ENCODE measurements around the gene FXYD2. TPM values are rescaled to one million over a fixed set of nuclear protein-coding genes. Genes with fewer than 3 reads are reported as not detected.

FXYD2 gene
- total RNA-seq, 4 donors from 2014 or later = not detected

DNA sequence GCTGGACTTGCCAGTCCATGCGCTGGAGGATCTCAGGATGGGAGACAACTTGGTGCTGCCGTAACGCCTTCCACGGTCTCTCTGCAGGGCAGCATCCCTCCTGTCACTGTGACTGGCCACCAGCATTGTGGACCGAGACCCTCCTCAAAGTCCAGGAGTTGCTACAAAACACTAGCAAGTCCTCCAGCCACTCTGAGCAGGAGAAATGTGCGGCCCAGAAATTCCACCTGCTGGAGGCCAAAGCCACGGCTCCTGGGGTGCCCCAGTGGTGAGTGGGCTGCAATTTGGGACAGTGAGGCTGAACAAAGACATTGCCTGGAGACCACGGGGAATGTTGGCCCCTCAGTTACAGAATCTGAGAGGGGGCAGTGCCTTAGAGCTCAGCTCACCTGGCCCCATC, 20.6 kb downstream of the FXYD2 start:
- Histone ChIP-seq H3K27ac (no peak overlapping the region), H3K4me3 (no peak overlapping the region), H3K36me3 (no peaks in the 10 kb centered on the region), H3K4me1 (peaks cover 7% of the 10 kb centered on the region), H3K27me3 (peaks cover 12% of the 10 kb centered on the region), H3K9me3 (no peaks in the 10 kb centered on the region)
- TF ChIP-seq CTCF (IDR thresholded peaks at IDR 0.05) = no peak
- TF ChIP-seq EP300 (IDR thresholded peaks at IDR 0.05) = no peak
- TF ChIP-seq POLR2A (IDR thresholded peaks at IDR 0.05) = no peak
- no peak for TF ChIP-seq POLR2AphosphoS5 (IDR thresholded peaks at IDR 0.05)
- no peak for DNase-seq (ENCODE audit: low spot score in 2 of 2)
- WGBS = 85% methylated on average over 3 of the region's 8 CpGs

- H3K27me3 ChIP-seq = peaks cover 41% of the 10 kb centered on the region
- WGBS = 50% methylated on average over 5 of the region's 5 CpGs
Measured at GRCh38 chr11:117799634-117800033, 24.9 kb downstream of the FXYD2 start.

DNA sequence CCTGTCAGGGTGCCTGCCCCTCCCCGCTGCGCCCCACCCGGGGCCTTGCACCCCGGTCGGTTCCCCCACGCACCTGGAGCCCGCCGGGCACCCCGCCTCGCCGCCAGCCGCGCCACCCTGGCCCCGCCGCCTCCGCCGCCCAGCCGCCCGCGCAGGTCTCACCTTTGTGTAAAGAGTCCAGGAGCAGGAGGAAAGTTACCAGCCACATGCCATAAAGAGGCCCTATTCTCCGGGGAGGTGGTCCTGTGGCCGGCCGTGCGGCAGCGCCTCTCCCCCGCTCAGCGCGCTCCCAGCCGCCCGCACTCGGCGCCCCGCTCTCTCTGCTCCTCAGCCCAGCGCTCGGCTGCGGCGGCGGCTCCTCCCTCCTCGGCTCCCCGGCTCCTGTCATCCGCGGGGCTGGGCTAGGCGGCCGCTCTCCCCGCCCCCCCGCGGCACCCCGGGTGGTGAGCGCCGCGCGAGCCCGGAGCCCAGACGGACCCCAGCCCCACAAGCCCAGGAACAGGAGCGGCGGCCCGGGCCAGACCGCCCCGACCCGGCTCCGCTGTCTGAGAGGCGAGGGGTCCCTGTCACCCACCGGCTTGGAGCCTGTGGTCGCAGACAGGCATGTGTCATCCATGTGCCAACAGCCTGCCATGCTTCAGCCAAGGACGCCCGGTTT, 27.5 kb downstream of the FXYD2 start, which contains the start of gene DSCAML1:
Gene DSCAML1 (minus strand): TSS at position 345 of the 658 bp plus-strand sequence. CDS start 137 bp downstream, at position 208.
- H3K36me3 ChIP-seq = no peaks in the 10 kb centered on the region
- TF ChIP-seq EP300 (IDR thresholded peaks at IDR 0.05) (no peak), CTCF (IDR thresholded peaks at IDR 0.05) (no peak)
- H3K9me3 ChIP-seq = no peaks in the 10 kb centered on the region
- peak within 1 kb of the TSS; percentile 55 for H3K4me3 ChIP-seq
- WGBS = 4% methylated on average over 19 of the region's 66 CpGs
- no peak within 1 kb of the TSS for H3K27ac ChIP-seq
- peaks cover 23% of the 10 kb centered on the region for H3K4me1 ChIP-seq
- peaks cover 67% of the 10 kb centered on the region for H3K27me3 ChIP-seq
- no peak for DNase-seq (ENCODE audit: low spot score in 2 of 2)

More at GRCh38 chr11:117799634-117800033, 24.9 kb downstream of the FXYD2 start:
- TF ChIP-seq POLR2A (IDR thresholded peaks at IDR 0.05) = no peak
- TF ChIP-seq EP300 (IDR thresholded peaks at IDR 0.05) = no peak
- no peak for TF ChIP-seq CTCF (IDR thresholded peaks at IDR 0.05)
- TF ChIP-seq POLR2AphosphoS5 (IDR thresholded peaks at IDR 0.05) = no peak
- H3K27ac ChIP-seq = no peak overlapping the region
- H3K36me3 ChIP-seq = no peaks in the 10 kb centered on the region
- H3K4me1 ChIP-seq = peaks cover 23% of the 10 kb centered on the region
- no peak overlapping the region for H3K4me3 ChIP-seq
- H3K9me3 ChIP-seq = no peaks in the 10 kb centered on the region
- no peak for DNase-seq (ENCODE audit: low spot score in 2 of 2)

DNA sequence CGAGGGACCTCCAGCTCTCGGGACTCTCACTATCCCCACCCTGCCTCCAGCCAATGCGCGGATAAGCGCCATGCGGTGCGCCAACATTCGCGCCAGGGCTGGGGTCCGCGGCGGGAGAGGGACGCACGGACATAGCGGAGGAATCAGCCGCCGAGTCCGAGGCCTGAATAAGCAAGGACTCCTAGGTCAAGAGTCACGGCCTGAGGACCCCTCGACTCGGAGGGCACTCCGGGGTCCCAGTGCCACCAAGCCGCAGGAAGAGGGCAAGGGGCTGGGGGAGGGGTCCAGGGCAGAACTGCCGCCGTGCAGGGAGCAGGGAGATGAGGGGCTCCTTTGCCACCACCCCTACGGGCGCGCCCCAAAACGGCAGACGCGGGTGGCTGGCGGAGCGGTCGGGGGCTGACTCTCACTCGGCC, 28.1 kb downstream of the FXYD2 start:
- 2% methylated on average over 18 of the region's 35 CpGs for WGBS
- Histone ChIP-seq H3K27ac (no peak overlapping the region), H3K4me1 (peaks cover 23% of the 10 kb centered on the region), H3K36me3 (no peaks in the 10 kb centered on the region), H3K4me3 (peak overlapping the region; percentile 55), H3K9me3 (no peaks in the 10 kb centered on the region), H3K27me3 (peaks cover 67% of the 10 kb centered on the region)
- no peak for DNase-seq (ENCODE audit: low spot score in 2 of 2)
- TF ChIP-seq CTCF (IDR thresholded peaks at IDR 0.05) (no peak), POLR2A (IDR thresholded peaks at IDR 0.05) (no peak), EP300 (IDR thresholded peaks at IDR 0.05) (no peak), POLR2AphosphoS5 (IDR thresholded peaks at IDR 0.05) (no peak)

GRCh38 chr11:117795638-117796455, 28.7 kb downstream of the FXYD2 start:
- DNase-seq (ENCODE audit: low spot score in 2 of 2) = no peak
- Histone ChIP-seq H3K4me1 (peaks cover 23% of the 10 kb centered on the region), H3K27ac (no peak overlapping the region), H3K27me3 (peaks cover 67% of the 10 kb centered on the region), H3K4me3 (peak overlapping the region; percentile 55), H3K9me3 (no peaks in the 10 kb centered on the region), H3K36me3 (no peaks in the 10 kb centered on the region)
- WGBS = 14% methylated on average over 30 of the region's 53 CpGs
- TF ChIP-seq CTCF (IDR thresholded peaks at IDR 0.05) = no peak
- TF ChIP-seq POLR2AphosphoS5 (IDR thresholded peaks at IDR 0.05) = no peak
- TF ChIP-seq POLR2A (IDR thresholded peaks at IDR 0.05) = no peak
- no peak for TF ChIP-seq EP300 (IDR thresholded peaks at IDR 0.05)

Measured in suprapubic skin (tissue), 4 donors.